Measurements from ENCODE around the gene LRRC17.

LRRC17 gene, protein sequence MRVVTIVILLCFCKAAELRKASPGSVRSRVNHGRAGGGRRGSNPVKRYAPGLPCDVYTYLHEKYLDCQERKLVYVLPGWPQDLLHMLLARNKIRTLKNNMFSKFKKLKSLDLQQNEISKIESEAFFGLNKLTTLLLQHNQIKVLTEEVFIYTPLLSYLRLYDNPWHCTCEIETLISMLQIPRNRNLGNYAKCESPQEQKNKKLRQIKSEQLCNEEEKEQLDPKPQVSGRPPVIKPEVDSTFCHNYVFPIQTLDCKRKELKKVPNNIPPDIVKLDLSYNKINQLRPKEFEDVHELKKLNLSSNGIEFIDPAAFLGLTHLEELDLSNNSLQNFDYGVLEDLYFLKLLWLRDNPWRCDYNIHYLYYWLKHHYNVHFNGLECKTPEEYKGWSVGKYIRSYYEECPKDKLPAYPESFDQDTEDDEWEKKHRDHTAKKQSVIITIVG

GRCh38 chr7:102912742-102913141, at the start of gene LRRC17:
TSS of gene LRRC17 (plus strand) at chr7:102913000. CDS start at chr7:102933914, 20,914 bp downstream.
- no peak for DNase-seq (ENCODE audit: low read depth, low spot score)

GRCh38 chr7:102864958-102865357, 47.8 kb upstream of the LRRC17 start:
- DNase-seq (ENCODE audit: low read depth, low spot score), result no peak

- no peak for DNase-seq (ENCODE audit: low read depth, low spot score)
Observed at GRCh38 chr7:102866535-102867215, 46.1 kb upstream of the LRRC17 start.

DNA sequence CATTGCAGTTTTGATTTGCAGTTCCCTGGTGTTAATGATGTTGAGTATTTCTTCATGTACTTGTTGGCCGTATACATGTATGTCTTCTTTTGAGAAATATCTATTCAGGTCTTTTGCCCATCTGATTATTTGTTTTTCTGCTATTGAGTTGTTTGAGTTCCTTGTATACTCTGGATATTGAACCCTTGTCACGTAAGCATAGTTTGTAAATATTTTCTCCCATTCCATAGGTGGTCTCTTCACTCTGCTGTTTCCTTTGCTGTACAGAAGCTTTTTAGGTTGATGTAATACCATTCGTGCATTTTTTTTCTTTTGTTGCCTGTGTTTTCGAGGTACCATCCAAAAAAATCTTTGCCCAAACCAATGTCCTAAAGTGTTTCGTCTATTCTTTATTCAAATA, 43.6 kb upstream of the LRRC17 start:
- no peak for DNase-seq (ENCODE audit: low read depth, low spot score)

- no peak for DNase-seq (ENCODE audit: low read depth, low spot score)
Observed at GRCh38 chr7:102872460-102872859, 40.3 kb upstream of the LRRC17 start.

GRCh38 chr7:102873470-102874165, 39.2 kb upstream of the LRRC17 start:
- DNase-seq (ENCODE audit: low read depth, low spot score), result no peak

- DNase-seq (ENCODE audit: low read depth, low spot score), result peak; percentile 2
Observed at GRCh38 chr7:102874166-102874829, 38.5 kb upstream of the LRRC17 start.

DNA sequence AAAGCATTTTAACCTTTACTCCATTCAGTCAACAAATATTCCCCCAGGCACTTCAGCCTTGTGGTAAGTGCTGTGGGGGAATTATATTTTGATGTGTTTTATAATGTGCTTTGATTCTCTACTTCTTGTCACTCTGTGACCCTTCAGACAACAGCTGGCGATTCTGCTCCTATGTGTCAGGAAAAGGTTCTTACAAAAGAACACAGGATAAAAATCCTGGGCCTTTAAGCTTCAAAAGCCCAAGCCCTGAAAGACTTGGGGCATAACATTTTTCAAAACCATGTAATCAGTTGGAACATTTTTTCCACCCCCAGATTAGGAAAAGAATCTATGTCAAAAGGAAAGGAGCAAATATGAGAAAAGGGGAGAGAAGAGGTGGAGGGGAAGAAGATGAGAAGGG, 37.8 kb upstream of the LRRC17 start:
- no peak for DNase-seq (ENCODE audit: low read depth, low spot score)

DNA sequence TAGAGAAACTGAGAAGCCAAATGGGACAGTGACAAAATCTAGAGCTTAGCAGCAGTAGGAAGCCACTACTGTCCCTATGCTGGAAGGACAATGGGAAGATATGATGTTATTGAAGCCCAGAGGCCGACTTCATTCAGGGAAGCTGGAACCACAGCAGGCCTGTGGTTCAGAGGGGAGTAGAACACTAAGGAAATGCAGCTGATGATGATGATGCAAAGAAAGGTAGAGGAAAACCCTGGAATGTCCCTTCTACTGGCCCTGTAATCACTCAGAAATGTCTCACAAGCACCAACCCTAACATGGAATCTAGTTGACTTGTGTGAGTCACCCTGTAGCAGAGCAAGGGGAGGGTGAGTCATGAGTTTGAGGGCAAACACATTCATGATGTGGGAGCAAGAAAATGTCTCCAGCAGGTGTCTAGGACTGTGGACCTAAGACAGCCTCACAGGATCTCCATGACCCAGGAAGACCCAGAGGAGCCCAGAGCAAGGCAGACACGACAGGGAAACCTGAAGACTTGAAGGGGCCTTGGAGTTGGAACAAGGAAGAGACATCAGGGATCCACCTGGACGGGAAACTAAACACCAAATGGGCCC, 37.0 kb upstream of the LRRC17 start:
- DNase-seq (ENCODE audit: low read depth, low spot score), result no peak

DNA sequence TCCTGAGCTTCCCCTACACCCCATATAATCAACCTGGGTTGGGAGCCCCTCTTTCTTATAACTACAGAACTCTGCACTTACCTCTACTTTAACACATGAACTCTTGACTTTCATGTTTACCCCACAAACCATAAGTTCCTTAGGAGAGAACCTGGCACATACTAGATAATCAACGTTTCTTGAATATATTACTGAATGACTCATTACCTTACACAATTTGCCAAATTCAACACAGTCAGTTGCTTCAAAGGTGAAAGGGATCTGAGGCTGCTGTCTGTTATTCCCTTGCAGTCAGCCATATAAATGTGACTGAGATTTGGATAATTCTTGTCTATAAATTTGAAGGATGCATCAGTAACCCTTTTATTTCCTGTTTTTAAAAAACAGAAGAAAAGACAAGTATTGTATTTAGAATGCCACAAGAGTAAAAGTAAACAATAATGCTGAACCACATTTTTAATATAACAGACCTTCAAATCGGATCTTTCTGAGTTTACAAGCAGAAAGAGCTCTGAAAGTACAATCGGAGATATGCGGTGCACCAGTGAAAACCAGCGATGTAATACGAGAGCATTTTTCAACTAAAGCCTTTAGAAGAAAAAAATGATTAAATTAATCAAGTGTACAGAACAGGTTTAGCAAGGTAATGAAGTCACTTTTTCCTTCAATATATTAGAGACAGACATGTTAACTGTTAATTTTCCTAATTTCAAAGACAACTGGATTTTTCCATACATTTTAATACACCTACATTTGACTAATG, 29.5 kb upstream of the LRRC17 start:
- DNase-seq (ENCODE audit: low read depth, low spot score), result no peak

DNA sequence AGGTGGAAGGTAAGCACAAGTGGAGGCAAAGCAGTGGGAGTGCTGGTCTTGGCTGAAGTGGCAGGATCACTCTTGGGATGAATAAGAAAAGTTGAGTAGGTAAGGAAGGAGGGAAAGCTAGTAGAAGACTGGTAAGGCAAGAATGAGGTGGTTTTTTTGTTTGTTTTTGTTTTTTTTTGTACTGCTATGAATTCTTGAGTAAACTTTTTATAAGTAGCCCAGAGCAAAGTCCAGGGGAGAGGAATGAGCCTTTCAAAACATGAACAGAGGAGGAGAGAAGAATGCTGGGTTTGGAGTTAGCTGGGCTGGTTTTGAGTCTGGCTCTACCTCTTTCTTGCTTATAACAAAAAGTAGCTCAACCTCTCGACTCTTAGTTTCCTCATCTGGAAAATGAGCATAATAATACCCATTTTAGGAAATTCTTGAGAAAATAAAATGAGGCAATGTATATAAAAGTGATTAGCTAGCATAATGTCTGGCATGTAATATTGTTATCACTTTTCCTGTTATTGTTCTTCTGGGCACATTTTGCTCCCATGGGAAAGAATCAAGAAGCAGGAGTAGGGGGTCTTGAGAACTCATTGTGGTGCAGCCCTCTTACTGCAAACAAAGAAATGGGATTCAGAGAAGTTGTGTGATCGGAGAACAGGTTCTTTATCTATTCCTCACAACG, 24.1 kb upstream of the LRRC17 start:
- no peak for DNase-seq (ENCODE audit: low read depth, low spot score)

DNA sequence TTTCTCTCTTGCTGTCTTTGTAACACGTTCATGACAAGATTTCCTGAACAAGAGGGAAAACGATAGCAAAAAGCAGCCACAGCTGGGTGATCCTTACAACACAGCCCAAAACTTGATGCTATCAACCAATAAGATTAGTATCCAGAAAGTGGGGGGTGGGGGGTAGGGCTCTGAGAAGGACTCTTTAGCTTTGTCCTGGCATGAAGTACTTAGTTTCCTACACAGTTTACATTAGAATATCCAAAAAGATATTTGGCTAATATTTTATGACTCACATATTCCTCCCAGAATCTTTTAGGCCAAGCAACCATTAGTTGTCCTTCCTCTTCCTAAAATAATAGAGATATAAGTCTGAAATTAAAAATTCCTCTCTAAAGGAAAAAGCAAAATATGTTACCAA, 22.9 kb upstream of the LRRC17 start:
- no peak for DNase-seq (ENCODE audit: low read depth, low spot score)

- DNase-seq (ENCODE audit: low read depth, low spot score), result no peak
Observed at GRCh38 chr7:102890292-102890970, 22.4 kb upstream of the LRRC17 start.

- no peak for DNase-seq (ENCODE audit: low read depth, low spot score)
Observed at GRCh38 chr7:102890971-102891692, 21.7 kb upstream of the LRRC17 start.

DNA sequence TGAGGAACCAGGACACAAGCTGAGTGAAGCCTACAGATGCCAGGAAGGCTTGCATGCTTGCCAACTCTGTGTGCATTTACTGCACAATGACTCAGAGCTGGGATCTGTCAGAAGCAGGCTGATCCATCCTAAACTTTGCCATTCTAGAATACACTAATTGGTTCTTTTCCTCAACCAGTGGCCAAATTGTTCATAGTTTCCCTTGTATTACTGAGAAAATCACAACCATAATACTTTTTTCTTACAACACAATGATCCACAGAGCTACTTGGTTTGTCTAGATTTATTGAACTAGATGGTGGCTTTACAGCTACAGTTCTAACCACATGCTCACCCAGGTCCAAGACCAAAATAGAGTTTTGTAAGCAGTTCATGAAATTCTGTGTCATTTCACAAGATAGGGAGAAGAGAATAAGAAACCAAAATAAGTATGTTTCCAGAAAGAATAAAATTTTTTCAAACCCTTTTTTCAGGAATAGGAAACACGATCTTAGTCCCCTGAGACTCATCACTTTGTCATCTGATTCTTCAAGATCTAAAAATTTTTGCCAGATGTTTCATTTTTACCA, 21.0 kb upstream of the LRRC17 start:
- DNase-seq (ENCODE audit: low read depth, low spot score), result no peak

DNA sequence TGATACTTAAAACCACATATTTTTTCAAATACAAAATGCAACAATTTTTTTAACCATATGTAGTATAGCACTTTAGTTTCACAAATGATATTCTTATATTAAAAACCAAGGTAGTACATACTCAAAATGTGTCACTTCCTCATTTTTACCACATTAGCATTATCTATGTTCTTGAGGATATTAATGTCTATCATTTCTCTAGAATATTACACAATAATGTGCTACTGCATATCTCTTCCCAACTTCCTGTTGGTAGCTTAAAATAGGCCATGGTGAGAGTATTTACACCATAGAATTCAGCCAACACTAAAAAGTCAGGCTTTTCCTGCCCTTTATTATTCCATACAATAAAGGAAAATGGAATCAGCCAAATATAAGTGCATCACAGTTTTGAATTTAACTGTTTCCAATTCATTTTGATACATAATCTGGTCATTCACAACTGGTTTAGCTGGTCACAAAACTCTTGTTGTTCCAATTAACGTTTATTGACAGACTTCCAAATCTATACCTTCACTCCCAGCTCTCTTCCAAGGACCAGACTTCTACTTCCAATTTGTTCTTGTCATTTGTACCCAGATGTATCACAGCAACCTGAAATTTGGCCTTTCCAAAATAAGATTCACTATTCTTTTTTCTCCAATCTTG, 20.0 kb upstream of the LRRC17 start:
- no peak for DNase-seq (ENCODE audit: low read depth, low spot score)

- DNase-seq (ENCODE audit: low read depth, low spot score), result no peak
Observed at GRCh38 chr7:102895602-102896001, 17.2 kb upstream of the LRRC17 start.

GRCh38 chr7:102896585-102896984, 16.2 kb upstream of the LRRC17 start:
- no peak for DNase-seq (ENCODE audit: low read depth, low spot score)
